ENCODE data around the gene MTSS2. TPM values are rescaled to one million over a fixed set of nuclear protein-coding genes. Genes with fewer than 3 reads are reported as not detected.

The MTSS2 gene
- total and polyA plus RNA-seq, 2 experiments from 2014 or later, result 1.6 to 19.6 TPM

GRCh38 chr16:70720425-70721201 lies 34.8 kb upstream of the MTSS2 start:
- Mint-ChIP-seq H3K9me3 (peaks cover 6% of the 10 kb centered on the region; the same call in 2 of the 3 replicates), H3K4me3 (no peak overlapping the region), H3K27ac (no peak overlapping the region), H3K4me1 (peaks cover 20% of the 10 kb centered on the region), H3K27me3 (ENCODE audit: insufficient read depth, low read depth, poor library complexity) (peaks cover 11% of the 10 kb centered on the region), H3K36me3 (ENCODE audit: low read depth) (peaks cover 24% of the 10 kb centered on the region)
- Histone ChIP-seq H3K36me3 (ENCODE audit: insufficient read depth) (peaks cover 6% of the 10 kb centered on the region; the same call in 1 of the 2 replicates), H3K79me2 (replicated peaks; ENCODE audit: insufficient read depth) (no peaks in the 10 kb centered on the region), H4K20me1 (replicated peaks; ENCODE audit: insufficient read depth) (no peaks in the 10 kb centered on the region), H3K27me3 (ENCODE audit: insufficient read depth) (no peaks in the 10 kb centered on the region), H2AFZ (no peak overlapping the region), H3K4me3 (no peak overlapping the region), H3K9me2 (ENCODE audit: insufficient read depth) (no peaks in the 10 kb centered on the region), H3K4me1 (ENCODE audit: insufficient read depth) (peaks cover 3% of the 10 kb centered on the region), H3K27ac (ENCODE audit: low read depth) (no peak overlapping the region), H3K4me2 (no peak overlapping the region), H3F3A (replicated peaks; ENCODE audit: low read depth) (no peaks in the 10 kb centered on the region)
- TF ChIP-seq ZNF462 (CRISPR knock-in tag; IDR thresholded peaks at IDR 0.05) (no peak), ETS1 (IDR thresholded peaks at IDR 0.05) (no peak), POLR2AphosphoS5 (IDR thresholded peaks at IDR 0.05; ENCODE audit: low read depth) (no peak)
- DNase-seq (ENCODE audit: low spot score), result no peak
- no peak for ATAC-seq

GRCh38 chr16:70717065-70717464 lies 31.2 kb upstream of the MTSS2 start:
- Mint-ChIP-seq H3K27ac (no peak overlapping the region), H3K4me3 (no peak overlapping the region), H3K36me3 (ENCODE audit: low read depth) (peaks cover 24% of the 10 kb centered on the region), H3K4me1 (peaks cover 44% of the 10 kb centered on the region), H3K9me3 (peaks cover 6% of the 10 kb centered on the region; the same call in 2 of the 3 replicates), H3K27me3 (ENCODE audit: insufficient read depth, low read depth, poor library complexity) (peaks cover 13% of the 10 kb centered on the region)
- DNase-seq (ENCODE audit: low spot score) (no peak), ATAC-seq (no peak)
- Histone ChIP-seq H2AFZ (no peak overlapping the region), H3K4me2 (no peak overlapping the region), H3K36me3 (ENCODE audit: insufficient read depth) (peaks cover 6% of the 10 kb centered on the region; the same call in 1 of the 2 replicates), H4K20me1 (replicated peaks; ENCODE audit: insufficient read depth) (no peaks in the 10 kb centered on the region), H3K4me1 (ENCODE audit: insufficient read depth) (peaks cover 31% of the 10 kb centered on the region), H3F3A (replicated peaks; ENCODE audit: low read depth) (peaks cover 6% of the 10 kb centered on the region; the same call in 1 of the 2 replicates), H3K79me2 (replicated peaks; ENCODE audit: insufficient read depth) (no peaks in the 10 kb centered on the region), H3K9me2 (ENCODE audit: insufficient read depth) (no peaks in the 10 kb centered on the region), H3K4me3 (no peak overlapping the region), H3K27me3 (ENCODE audit: insufficient read depth) (no peaks in the 10 kb centered on the region), H3K27ac (ENCODE audit: low read depth) (no peak overlapping the region)
- no peak for TF ChIP-seq ZNF462 (CRISPR knock-in tag; IDR thresholded peaks at IDR 0.05)

All from GM23338 (cell line).